ENCODE measurements around the gene TRDN.

DNA sequence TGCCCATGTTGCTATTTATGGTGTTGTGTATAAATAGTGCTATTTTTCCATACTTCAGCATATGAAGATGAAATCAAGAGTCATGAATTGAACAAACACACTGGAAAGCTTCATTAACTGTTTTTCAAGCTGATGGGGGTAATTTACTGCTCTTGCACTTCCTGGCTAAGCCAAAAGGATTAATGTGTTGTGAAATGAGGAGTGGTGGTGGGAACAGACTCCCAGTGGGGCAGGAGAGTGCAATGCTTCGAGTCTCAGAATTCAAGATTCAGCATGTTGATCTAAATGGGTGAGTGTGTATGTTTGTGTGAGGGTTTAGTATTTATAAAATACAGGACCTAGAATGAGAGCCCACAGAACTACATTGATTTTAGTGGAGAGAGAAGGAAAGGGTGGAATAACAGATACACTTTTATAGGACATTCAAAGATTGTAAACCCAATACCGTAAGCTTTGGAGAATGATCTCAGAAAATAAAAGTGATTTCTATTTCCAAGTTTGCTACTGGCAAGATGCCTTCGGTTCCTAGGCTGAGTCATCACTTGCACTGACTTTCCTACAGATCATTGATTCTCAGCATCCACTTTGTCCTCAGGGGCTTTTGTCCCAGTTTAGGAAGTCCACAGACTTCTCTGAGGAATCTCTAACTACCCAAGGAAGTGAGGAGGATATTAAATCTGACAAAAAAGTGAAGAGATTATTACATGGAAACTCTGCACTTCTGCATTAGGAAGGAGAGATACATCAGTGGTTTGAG is 303.6 kb downstream of the TRDN start:
- TF ChIP-seq, protein P1, sequence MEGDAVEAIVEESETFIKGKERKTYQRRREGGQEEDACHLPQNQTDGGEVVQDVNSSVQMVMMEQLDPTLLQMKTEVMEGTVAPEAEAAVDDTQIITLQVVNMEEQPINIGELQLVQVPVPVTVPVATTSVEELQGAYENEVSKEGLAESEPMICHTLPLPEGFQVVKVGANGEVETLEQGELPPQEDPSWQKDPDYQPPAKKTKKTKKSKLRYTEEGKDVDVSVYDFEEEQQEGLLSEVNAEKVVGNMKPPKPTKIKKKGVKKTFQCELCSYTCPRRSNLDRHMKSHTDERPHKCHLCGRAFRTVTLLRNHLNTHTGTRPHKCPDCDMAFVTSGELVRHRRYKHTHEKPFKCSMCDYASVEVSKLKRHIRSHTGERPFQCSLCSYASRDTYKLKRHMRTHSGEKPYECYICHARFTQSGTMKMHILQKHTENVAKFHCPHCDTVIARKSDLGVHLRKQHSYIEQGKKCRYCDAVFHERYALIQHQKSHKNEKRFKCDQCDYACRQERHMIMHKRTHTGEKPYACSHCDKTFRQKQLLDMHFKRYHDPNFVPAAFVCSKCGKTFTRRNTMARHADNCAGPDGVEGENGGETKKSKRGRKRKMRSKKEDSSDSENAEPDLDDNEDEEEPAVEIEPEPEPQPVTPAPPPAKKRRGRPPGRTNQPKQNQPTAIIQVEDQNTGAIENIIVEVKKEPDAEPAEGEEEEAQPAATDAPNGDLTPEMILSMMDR (IDR thresholded peaks at IDR 0.05; ENCODE audit: poor library complexity): no peak
- TF ChIP-seq EZH2phosphoT487 (IDR thresholded peaks at IDR 0.05; ENCODE audit: low read depth, severe bottlenecking, unreplicated experiment) (no peak), EZH2 (IDR thresholded peaks at IDR 0.05; ENCODE audit: borderline replicate concordance) (no peak)
